ENCODE measurements around the gene EGR1. TPM values are rescaled to one million over a fixed set of nuclear protein-coding genes. Genes with fewer than 3 reads are reported as not detected.

The EGR1 gene
- total RNA-seq, 1 experiment from 2014 or later = 173 TPM

DNA sequence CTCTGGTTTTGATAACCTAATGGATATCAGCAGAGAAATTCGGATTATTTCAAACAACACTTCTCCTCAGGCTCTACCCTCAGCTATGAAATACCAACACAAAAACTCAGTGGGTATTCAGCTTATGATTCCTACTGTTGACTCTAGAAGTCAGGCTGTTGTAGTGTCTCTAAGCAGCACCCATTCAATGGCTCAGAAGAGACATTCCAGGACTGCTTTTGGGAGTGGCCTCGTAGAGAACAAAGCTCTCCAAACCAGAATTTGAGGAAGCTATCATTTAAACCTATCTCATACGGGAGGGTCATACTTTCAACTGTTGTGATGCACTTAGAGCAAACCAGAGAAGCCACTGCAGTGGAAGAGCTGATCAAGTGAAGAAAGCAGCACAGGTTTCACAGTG lies 43.7 kb downstream of the EGR1 start:
- peaks cover 34% of the 10 kb centered on the region for H3K79me2 ChIP-seq (ENCODE audit: insufficient read depth, low read length)
- H3K27me3 ChIP-seq (ENCODE audit: insufficient read depth, low read length) = no peaks in the 10 kb centered on the region
- H3K4me2 ChIP-seq (ENCODE audit: low read length) = no peak overlapping the region
- peaks cover 43 to 56% of the 10 kb centered on the region in 2 experiments; a peak in 3 of 4 replicates for H3K36me3 ChIP-seq (ENCODE audit: control insufficient read depth in 1 of 2, insufficient read depth in 2 of 2, low read length in 2 of 2)
- no peaks in the 10 kb centered on the region for H3K9me2 ChIP-seq (ENCODE audit: insufficient read depth)
- no peak overlapping the region for H3K9ac ChIP-seq (ENCODE audit: low read length)
- no TSS peak for BruUV-seq (replicated peaks)
- no peak overlapping the region for H3K27ac ChIP-seq (ENCODE audit: low read depth, low read length)
- no peak for DNase-seq (ENCODE audit: low read depth, low spot score)
- ChIA-PET CTCF (no interaction called here), RAD21 (ENCODE audit: low non-redundant PET in 1 of 2, low total read pairs in 2 of 2, uncharacterized antibody in 2 of 2, unreplicated experiment in 2 of 2) (no interaction called here), POLR2A (no interaction called here)
- no peaks in the 10 kb centered on the region for H3K4me1 ChIP-seq (ENCODE audit: control insufficient read depth in 1 of 2, insufficient read depth in 2 of 2, low read length in 2 of 2)
- H3K4me3 ChIP-seq (replicated peaks in 1 of 2; ENCODE audit: low read depth in 1 of 2, low read length in 2 of 2) = no peak overlapping the region
- H4K20me1 ChIP-seq (ENCODE audit: insufficient read depth) = peaks cover 10% of the 10 kb centered on the region; the same call in 1 of the 2 replicates
- ATAC-seq = no peak
- intact Hi-C loops (cut with micrococcal nuclease) = no loop called here
- no peak for TF ChIP-seq CBX3 (IDR thresholded peaks at IDR 0.05; ENCODE audit: low read depth)
- TF ChIP-seq JUND (IDR thresholded peaks at IDR 0.05) = no peak
- no peak for TF ChIP-seq YY1 (IDR thresholded peaks at IDR 0.05; ENCODE audit: extremely low read depth, insufficient replicate concordance, low read depth, low read length)
- TF ChIP-seq ZBTB33 (IDR thresholded peaks at IDR 0.05; ENCODE audit: extremely low read depth, insufficient replicate concordance, low read length) = no peak
- TF ChIP-seq ZFX (IDR thresholded peaks at IDR 0.05) = no peak
- TF ChIP-seq SIN3A (IDR thresholded peaks at IDR 0.05; ENCODE audit: low read depth) = no peak
- no peak for TF ChIP-seq SRF (IDR thresholded peaks at IDR 0.05; ENCODE audit: low read depth)
- no peak for TF ChIP-seq ELF1 (IDR thresholded peaks at IDR 0.05; ENCODE audit: borderline replicate concordance, low read depth)
- no peak for TF ChIP-seq CEBPB (IDR thresholded peaks at IDR 0.05; ENCODE audit: low read depth)
- TF ChIP-seq POLR2AphosphoS5 (IDR thresholded peaks at IDR 0.05; ENCODE audit: low read depth, low read length) = no peak
- TF ChIP-seq CTCF (IDR thresholded peaks at IDR 0.05 in 2 of 3, conservative IDR thresholded peaks at IDR 0.05 in 1 of 3; ENCODE audit: borderline replicate concordance in 1 of 3, insufficient read depth in 1 of 3, low read depth in 2 of 3, low read length in 2 of 3) = no peak
- no peak for TF ChIP-seq RAD21 (IDR thresholded peaks at IDR 0.05; ENCODE audit: low read depth)
- no peak for TF ChIP-seq POLR2A (IDR thresholded peaks at IDR 0.05; ENCODE audit: borderline replicate concordance, extremely low read depth, insufficient read depth, insufficient read length)
- TF ChIP-seq EGR1 (IDR thresholded peaks at IDR 0.05; ENCODE audit: low read depth) = no peak
- no peaks in the 10 kb centered on the region for H3K9me3 ChIP-seq (ENCODE audit: control insufficient read depth in 1 of 2, insufficient read depth in 1 of 2, low read depth in 1 of 2, low read length in 2 of 2)
- H2AFZ ChIP-seq (ENCODE audit: low read depth, low read length, poor library complexity, severe bottlenecking) = no peak overlapping the region
